Esophagus muscularis mucosa (tissue), 2 donors: ENCODE results near the gene ELAC1.
"Not testable (repeated sequence)": the region's sequence is repeated elsewhere in the genome, so short reads cannot be mapped to it uniquely, and the experiment has no call there.

Source experiments
- POLR2A ChIP-seq: fragments of 450-650 bp; IDR thresholded peaks from one replicate; pipeline ENCODE4 v1.6.1; 2017; ENCODE audit warnings: antibody characterized with exemption, moderate library complexity, mild to moderate bottlenecking, low read depth
- POLR2AphosphoS5 ChIP-seq, 2 donors: sonication (generic); formaldehyde crosslinking; IDR thresholded peaks; one replicate each; pipeline ENCODE4 v1.6.1; 2017; ENCODE audit warnings: antibody characterized with exemption in 2 of 2

DNA sequence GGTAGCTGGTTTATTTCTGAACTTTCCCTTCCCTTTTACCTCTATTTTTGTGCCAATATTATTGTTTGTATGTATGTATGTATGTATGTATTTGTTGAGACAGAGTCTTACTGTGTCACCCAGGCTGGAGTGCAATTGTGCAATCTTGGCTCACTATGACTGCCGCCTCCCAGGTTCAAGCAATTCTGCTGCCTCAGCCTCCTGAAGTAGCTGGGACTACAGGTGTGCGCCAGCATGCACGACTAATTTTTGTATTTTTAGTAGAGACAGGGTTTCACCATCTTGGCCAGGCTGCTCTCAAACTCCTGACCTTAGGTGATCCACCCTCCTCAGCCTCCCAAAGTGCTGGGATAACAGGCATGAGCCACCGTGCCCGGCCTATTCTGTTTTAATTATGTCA lies 4.6 kb downstream of the ELAC1 start:
- TF ChIP-seq POLR2AphosphoS5 (IDR thresholded peaks at IDR 0.05); POLR2A: not testable (repeated sequence)
